Measurements from ENCODE around the gene ZMYND8. TPM values are rescaled to one million over a fixed set of nuclear protein-coding genes. Genes with fewer than 3 reads are reported as not detected.
"Not testable (repeated sequence)": the region's sequence is repeated elsewhere in the genome, so short reads cannot be mapped to it uniquely, and the experiment has no call there.

ZMYND8 gene
- polyA plus RNA-seq, 3 donors: 39.6 to 42.8 (median 41.2) TPM

DNA sequence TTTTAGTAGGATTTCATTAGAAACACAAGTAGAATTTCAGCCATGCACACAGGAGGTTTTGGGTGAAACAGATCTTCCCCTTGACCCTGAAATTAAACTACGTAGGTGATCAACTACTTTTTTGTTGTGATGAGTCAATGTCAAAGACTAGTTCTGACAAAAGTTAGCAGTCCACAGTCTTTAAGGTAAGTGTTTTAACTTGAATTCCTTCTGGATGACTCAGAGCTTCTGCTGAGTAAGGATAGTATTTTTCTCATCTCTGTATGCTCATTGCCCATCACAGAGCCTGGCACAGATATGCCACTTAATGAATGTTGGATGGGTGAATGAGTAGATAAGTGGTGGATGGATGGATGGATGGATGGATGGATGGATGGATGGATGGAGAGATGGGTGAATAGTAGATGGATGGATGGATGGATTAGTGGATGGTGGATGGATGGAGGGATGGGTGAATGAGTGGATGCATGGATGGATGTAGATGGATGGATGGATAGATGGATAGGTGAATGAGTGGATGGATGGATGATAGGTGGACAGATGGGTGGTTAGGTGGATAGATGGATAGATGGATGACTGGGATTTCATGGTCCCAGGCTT, 165.3 kb downstream of the ZMYND8 start:
- no peak for DNase-seq (ENCODE audit: low read depth in 3 of 3, low spot score in 2 of 3)

GRCh38 chr20:47189060-47189459, 167.4 kb downstream of the ZMYND8 start:
- DNase-seq (ENCODE audit: low read depth in 3 of 3, low spot score in 2 of 3): no peak

- no peak for DNase-seq (ENCODE audit: low read depth in 3 of 3, low spot score in 2 of 3)
Measured at GRCh38 chr20:47188540-47188939, 168.0 kb downstream of the ZMYND8 start.

- DNase-seq (ENCODE audit: low read depth in 3 of 3, low spot score in 2 of 3): no peak
Measured at GRCh38 chr20:47187450-47188195, 168.9 kb downstream of the ZMYND8 start.

GRCh38 chr20:47183367-47183766, 173.1 kb downstream of the ZMYND8 start:
- no peak for DNase-seq (ENCODE audit: low read depth in 3 of 3, low spot score in 2 of 3)

DNA sequence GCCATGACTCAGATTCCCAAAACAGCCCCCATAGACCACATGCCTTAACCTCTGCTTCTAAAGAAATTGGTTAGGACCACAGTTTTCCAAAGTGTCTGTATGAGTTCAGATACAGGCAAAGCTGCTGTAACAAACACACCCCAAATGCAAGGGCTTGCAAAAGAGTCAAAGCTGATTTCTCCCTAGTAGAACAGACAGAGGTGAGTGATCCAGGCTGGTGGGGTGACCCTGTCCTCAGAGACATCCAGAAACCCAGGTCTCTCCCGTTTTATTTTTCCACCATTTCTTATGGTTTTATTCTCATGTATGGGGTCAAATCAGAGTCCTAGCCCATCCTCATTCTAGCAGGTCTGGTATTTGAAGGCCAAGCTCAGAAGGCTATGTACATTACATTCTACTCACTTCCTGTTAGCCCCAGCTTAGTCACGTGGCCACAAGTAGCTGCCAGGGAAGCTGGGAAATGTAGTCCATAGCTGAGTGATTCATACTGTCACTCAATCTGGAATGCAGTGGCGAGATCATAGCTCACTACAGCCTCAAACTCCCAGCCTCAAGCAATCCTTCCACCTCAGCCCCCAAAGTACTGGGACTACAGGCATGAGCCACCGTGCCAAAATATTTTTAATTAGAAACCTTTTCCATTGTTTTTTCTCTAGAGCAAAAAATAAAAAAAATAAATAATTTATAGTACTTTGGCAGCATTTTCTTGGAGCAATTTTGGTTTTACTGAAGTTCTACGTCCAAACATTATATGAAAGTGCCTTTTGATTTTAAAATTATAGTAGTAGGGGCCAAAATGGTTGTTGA, 175.2 kb downstream of the ZMYND8 start:
- DNase-seq (ENCODE audit: low read depth in 3 of 3, low spot score in 2 of 3): no peak

GRCh38 chr20:47179267-47179666, 177.2 kb downstream of the ZMYND8 start:
- no peak for DNase-seq (ENCODE audit: low read depth in 3 of 3, low spot score in 2 of 3)

DNA sequence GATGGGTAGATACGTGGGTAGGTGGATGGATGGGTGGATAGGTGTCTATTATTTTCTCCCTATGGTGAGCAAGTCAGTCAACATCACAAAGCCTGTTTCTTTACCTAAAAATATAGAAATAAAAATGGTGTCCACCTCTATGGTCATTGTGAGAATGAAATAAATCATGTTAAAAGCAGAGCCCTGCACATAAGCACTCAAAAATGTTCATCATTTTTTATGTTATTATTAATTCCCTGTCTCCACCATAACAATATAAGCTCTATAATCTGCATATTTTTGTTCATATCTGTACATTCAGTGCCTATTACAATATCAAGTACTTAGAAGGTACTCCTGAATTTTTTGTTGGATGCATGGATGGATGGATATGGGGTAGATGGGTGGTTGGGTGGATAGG, 177.6 kb downstream of the ZMYND8 start:
- no peak for DNase-seq (ENCODE audit: low read depth in 3 of 3, low spot score in 2 of 3)

DNA sequence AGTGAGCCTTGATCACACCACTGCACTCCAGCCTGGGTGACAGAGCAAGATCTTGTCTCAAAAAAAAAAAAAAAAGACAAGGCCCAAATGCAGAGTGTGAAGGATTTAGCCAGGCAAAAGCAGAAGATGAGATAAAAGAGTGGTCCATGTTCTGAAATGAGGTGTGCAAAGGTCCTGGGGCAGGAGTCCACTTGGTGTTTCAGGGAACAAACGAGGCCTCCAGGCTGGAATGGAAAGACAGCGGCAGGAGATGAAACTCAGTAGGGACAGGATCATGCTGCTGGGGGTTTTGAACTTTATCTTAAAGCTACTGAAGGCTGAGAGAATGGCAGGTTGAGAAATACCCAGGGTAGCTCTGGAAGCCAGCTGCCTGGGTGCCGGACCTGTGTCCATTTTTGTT, 178.2 kb downstream of the ZMYND8 start:
- DNase-seq (ENCODE audit: low read depth in 3 of 3, low spot score in 2 of 3): no peak

DNA sequence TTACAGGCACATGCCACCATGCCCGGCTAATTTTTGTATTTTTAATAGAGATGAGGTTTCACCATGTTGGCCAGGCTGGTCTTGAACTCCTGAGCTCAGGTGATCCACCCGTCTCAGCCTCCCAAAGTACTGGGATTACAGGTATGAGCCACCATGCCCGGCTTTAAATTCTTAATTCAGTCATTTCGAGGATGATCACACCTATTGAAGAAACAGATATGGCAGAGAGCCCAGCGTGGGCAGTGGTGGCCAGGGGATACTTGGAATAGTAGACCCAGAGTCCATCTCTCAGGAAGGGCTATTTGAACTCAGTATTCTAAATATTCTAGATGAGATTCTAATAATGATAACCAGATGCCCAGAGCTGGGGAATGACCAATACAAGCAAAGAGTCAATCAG, 180.3 kb downstream of the ZMYND8 start:
- not testable (repeated sequence) for DNase-seq (ENCODE audit: low read depth in 3 of 3, low spot score in 2 of 3)

- DNase-seq (ENCODE audit: low read depth in 3 of 3, low spot score in 2 of 3): no peak
Measured at GRCh38 chr20:47175493-47175892, 181.0 kb downstream of the ZMYND8 start.

- no peak for DNase-seq (ENCODE audit: low read depth in 3 of 3, low spot score in 2 of 3)
Measured at GRCh38 chr20:47174456-47175243, 181.8 kb downstream of the ZMYND8 start.

- DNase-seq (ENCODE audit: low read depth in 3 of 3, low spot score in 2 of 3): no peak
Measured at GRCh38 chr20:47173596-47174216, 182.8 kb downstream of the ZMYND8 start.

- DNase-seq (ENCODE audit: low read depth in 3 of 3, low spot score in 2 of 3): no peak
Measured at GRCh38 chr20:47172579-47172978, 183.9 kb downstream of the ZMYND8 start.

GRCh38 chr20:47167846-47168245, 188.7 kb downstream of the ZMYND8 start:
- DNase-seq (ENCODE audit: low read depth in 3 of 3, low spot score in 2 of 3): no peak

DNA sequence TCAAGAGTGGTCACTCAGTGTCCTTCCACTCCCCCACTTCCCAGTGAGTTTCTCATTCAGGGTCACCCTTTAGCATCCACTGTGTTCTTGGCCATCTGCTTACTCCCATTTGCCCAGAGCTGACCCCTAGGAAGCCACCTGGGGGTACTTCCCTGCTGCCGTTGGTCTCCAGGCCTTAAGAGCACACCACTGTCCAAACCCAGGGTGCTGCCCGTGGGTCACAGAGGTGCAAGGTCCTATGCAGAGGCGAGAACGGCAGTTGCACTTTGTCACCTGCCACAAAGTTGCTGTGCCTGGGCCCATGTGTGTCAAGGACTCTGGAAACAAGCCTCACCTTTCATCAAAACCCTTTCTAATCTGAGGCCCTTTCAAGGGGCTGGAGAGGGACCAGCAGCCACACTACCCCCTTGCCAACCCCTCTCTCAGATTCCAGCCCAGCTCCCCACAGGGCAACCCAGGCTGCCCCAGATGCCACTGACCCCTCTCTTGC, 191.1 kb downstream of the ZMYND8 start:
- DNase-seq (ENCODE audit: low read depth in 3 of 3, low spot score in 2 of 3): no peak

- peak; percentile 57 to 88 (median 75) for DNase-seq (ENCODE audit: low read depth in 3 of 3, low spot score in 2 of 3)
Measured at GRCh38 chr20:47164140-47164539, 192.4 kb downstream of the ZMYND8 start.

- no peak for DNase-seq (ENCODE audit: low read depth in 3 of 3, low spot score in 2 of 3)
Measured at GRCh38 chr20:47161411-47161810, 195.1 kb downstream of the ZMYND8 start.

DNA sequence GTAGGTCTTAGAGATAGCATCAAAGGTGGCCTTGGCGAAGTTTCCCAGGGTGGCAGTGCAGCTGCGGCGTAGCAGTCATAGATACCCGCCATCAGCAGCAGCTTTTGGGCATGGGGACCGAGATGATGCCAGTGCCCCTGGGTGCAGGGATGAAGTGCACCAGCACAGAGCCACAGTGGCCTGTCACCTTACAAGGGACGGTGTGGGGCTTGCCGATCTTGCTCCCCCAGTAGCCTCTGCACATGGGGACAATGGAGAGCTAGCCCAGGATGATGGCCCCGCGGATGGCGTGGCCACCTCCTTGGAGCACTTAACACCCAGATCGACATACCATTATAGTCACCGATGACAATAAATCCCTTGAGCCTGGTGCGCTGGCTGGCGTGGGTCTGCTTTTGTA, 195.5 kb downstream of the ZMYND8 start:
- DNase-seq (ENCODE audit: low read depth in 3 of 3, low spot score in 2 of 3): no peak

- no peak for DNase-seq (ENCODE audit: low read depth in 3 of 3, low spot score in 2 of 3)
Measured at GRCh38 chr20:47160240-47160639, 196.3 kb downstream of the ZMYND8 start.

Data from right renal cortex interstitium (tissue), 3 donors.